OCI-LY3 (cell line): ENCODE measurements around the gene TRIM54.

Experiments
- H2AFZ ChIP-seq: fragments of 200-600, 300-600 bp; shearing (Covaris generic); 2 replicates; pipeline ENCODE4 v1.6.0; 2014; ENCODE audit warnings: antibody characterized with exemption, low read depth, low read length
- H3K27ac ChIP-seq: fragments of 200-600, 300-600 bp; sonication (generic); 2 replicates; pipeline ENCODE4 v1.5.1; 2014; ENCODE audit warnings: mild to moderate bottlenecking, low read length, moderate library complexity, mixed read lengths
- H3K27me3 ChIP-seq: fragments of 200-600, 300-600 bp; sonication (generic); 2 replicates; pipeline ENCODE4 v1.6.1; 2014; ENCODE audit warnings: low read depth, low read length, mixed read lengths
- H3K36me3 ChIP-seq: fragments of 200-600, 300-600 bp; sonication (generic); replicated peaks from 2 replicates; pipeline ENCODE3; 2014; ENCODE audit warnings: low read depth, low read length, mixed read lengths
- H3K4me1 ChIP-seq: fragments of 300-600, 200-600 bp; sonication (generic); 2 replicates; pipeline ENCODE4 v1.6.1; 2014; ENCODE audit warnings: low read length, mixed read lengths
- H3K4me2 ChIP-seq: fragments of 200-600, 300-600 bp; sonication (generic); 2 replicates; pipeline ENCODE4 v1.6.1; 2014; ENCODE audit warnings: low read length, mixed read lengths
- H3K4me3 ChIP-seq: fragments of 300-600, 200-600 bp; sonication (generic); 2 replicates; pipeline ENCODE4 v1.5.1; 2014; ENCODE audit warnings: antibody characterized with exemption, mild to moderate bottlenecking, low read length, moderate library complexity
- H3K79me2 ChIP-seq: fragments of 300-600, 200-600 bp; shearing (Covaris generic); 2 replicates; pipeline ENCODE4 v1.6.1; 2014; ENCODE audit warnings: mild to moderate bottlenecking, low read length, mixed read lengths
- H3K9ac ChIP-seq: fragments of 300-600, 200-600 bp; shearing (Covaris generic); 2 replicates; pipeline ENCODE4 v1.6.0; 2014; ENCODE audit warnings: mild to moderate bottlenecking, low read length, moderate library complexity
- H3K9me3 ChIP-seq: fragments of 200-600, 300-600 bp; shearing (Covaris generic); 2 replicates; pipeline ENCODE4 v1.6.1; 2014; ENCODE audit warnings: low read length, mixed read lengths; ENCODE audit not compliant: insufficient read depth
- H4K20me1 ChIP-seq: fragments of 200-600, 300-600 bp; sonication (generic); 2 replicates; pipeline ENCODE4 v1.6.1; 2016; ENCODE audit warnings: low read length, mixed read lengths; ENCODE audit not compliant: insufficient read depth
- EZH2phosphoT487 ChIP-seq: fragments of 200-600 bp; shearing (Covaris generic); IDR thresholded peaks from 2 replicates; pipeline ENCODE4 v1.6.1; 2018; ENCODE audit warnings: antibody characterized with exemption, mixed run types, low read depth
- TF ChIP-seq, protein P1 (sequence below): fragments of 200-600, 300-600 bp; sonication (generic); IDR thresholded peaks from 2 replicates; pipeline ENCODE4 v1.5.1; 2014; ENCODE audit warnings: antibody characterized with exemption, low read length, low read depth

Gene TRIM54

DNA sequence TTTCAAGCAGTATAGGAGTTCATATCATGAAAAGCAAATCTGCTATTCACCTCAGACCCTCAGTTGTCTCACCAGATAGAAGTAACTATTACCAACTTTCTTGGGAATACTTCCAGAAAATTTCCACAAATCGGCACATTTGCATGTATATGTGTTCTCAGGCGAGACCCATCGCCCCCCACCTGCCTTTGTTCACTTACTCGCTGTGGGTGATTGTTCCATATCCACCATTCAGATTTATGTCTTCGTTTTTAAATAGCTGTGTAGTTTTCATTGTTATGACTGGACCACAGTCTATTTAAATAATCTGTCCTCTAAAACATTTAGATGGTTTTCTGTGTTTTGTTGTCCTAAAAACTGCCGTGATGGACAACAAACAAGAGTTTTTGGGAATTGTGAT, 3.3 kb downstream of the TRIM54 start:
- no peaks in the 10 kb centered on the region for H3K4me1 ChIP-seq
- TF ChIP-seq, protein P1, sequence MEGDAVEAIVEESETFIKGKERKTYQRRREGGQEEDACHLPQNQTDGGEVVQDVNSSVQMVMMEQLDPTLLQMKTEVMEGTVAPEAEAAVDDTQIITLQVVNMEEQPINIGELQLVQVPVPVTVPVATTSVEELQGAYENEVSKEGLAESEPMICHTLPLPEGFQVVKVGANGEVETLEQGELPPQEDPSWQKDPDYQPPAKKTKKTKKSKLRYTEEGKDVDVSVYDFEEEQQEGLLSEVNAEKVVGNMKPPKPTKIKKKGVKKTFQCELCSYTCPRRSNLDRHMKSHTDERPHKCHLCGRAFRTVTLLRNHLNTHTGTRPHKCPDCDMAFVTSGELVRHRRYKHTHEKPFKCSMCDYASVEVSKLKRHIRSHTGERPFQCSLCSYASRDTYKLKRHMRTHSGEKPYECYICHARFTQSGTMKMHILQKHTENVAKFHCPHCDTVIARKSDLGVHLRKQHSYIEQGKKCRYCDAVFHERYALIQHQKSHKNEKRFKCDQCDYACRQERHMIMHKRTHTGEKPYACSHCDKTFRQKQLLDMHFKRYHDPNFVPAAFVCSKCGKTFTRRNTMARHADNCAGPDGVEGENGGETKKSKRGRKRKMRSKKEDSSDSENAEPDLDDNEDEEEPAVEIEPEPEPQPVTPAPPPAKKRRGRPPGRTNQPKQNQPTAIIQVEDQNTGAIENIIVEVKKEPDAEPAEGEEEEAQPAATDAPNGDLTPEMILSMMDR: no peak
- TF ChIP-seq EZH2phosphoT487: no peak
- H3K27me3 ChIP-seq: peaks cover 20% of the 10 kb centered on the region; the same call in 1 of the 2 replicates

DNA sequence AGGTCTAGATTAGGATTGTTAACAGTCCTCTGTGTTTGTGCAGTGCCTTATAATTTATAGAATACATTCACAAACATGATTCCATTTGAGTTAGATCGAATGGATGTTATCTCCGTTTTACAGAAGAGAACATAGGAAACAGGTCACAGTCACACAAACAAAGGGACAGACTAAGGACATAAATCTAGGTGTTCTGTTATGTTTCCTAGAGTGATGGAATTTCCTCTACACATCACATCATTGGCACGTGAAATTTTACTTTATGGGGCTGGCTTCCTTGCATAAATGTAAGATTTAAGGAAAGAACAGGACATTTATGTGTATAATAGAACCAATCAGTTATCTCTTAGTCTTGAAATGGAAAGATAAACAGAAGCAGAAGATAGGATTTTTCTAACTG, 6.4 kb downstream of the TRIM54 start:
- no peak overlapping the region for H3K9ac ChIP-seq
- no peaks in the 10 kb centered on the region for H3K9me3 ChIP-seq
- H4K20me1 ChIP-seq: no peaks in the 10 kb centered on the region
- H3K4me2 ChIP-seq: no peak overlapping the region
- no peak for TF ChIP-seq EZH2phosphoT487
- TF ChIP-seq, protein P1: no peak
- no peaks in the 10 kb centered on the region for H3K36me3 ChIP-seq
- H2AFZ ChIP-seq: no peak overlapping the region
- H3K27me3 ChIP-seq: peaks cover 42% of the 10 kb centered on the region
- no peak overlapping the region for H3K4me3 ChIP-seq
- H3K79me2 ChIP-seq: no peaks in the 10 kb centered on the region
- peaks cover 1% of the 10 kb centered on the region; the same call in 1 of the 2 replicates for H3K4me1 ChIP-seq
- no peak overlapping the region for H3K27ac ChIP-seq

More for the DNA sequence above, 3.3 kb downstream of the TRIM54 start:
- Histone ChIP-seq H3K4me2 (no peak overlapping the region), H3K27ac (no peak overlapping the region), H3K79me2 (no peaks in the 10 kb centered on the region), H2AFZ (no peak overlapping the region), H3K9ac (no peak overlapping the region), H3K36me3 (no peaks in the 10 kb centered on the region), H3K9me3 (no peaks in the 10 kb centered on the region), H4K20me1 (no peaks in the 10 kb centered on the region), H3K4me3 (no peak overlapping the region)

GRCh38 chr2:27290549-27290948, 8.3 kb downstream of the TRIM54 start:
- Histone ChIP-seq H3K4me3 (no peak overlapping the region), H3K36me3 (no peaks in the 10 kb centered on the region), H3K4me2 (no peak overlapping the region), H3K9ac (no peak overlapping the region), H3K27me3 (peaks cover 42% of the 10 kb centered on the region), H3K9me3 (no peaks in the 10 kb centered on the region), H3K4me1 (peaks cover 8% of the 10 kb centered on the region), H3K27ac (no peak overlapping the region), H3K79me2 (no peaks in the 10 kb centered on the region), H2AFZ (no peak overlapping the region), H4K20me1 (no peaks in the 10 kb centered on the region)
- TF ChIP-seq, protein P1: no peak
- no peak for TF ChIP-seq EZH2phosphoT487

GRCh38 chr2:27291865-27292264, 9.6 kb downstream of the TRIM54 start:
- no peak overlapping the region for H3K9ac ChIP-seq
- no peaks in the 10 kb centered on the region for H3K9me3 ChIP-seq
- peaks cover 48% of the 10 kb centered on the region for H3K27me3 ChIP-seq
- H3K79me2 ChIP-seq: no peaks in the 10 kb centered on the region
- peaks cover 8% of the 10 kb centered on the region for H3K4me1 ChIP-seq
- H3K4me3 ChIP-seq: no peak overlapping the region
- no peak overlapping the region for H2AFZ ChIP-seq
- TF ChIP-seq, protein P1: peak; percentile 34
- no peak for TF ChIP-seq EZH2phosphoT487
- H3K4me2 ChIP-seq: no peak overlapping the region
- no peaks in the 10 kb centered on the region for H4K20me1 ChIP-seq
- H3K36me3 ChIP-seq: no peaks in the 10 kb centered on the region
- no peak overlapping the region for H3K27ac ChIP-seq
